Measurements from ENCODE around the gene ARF1.

ARF1 gene

DNA sequence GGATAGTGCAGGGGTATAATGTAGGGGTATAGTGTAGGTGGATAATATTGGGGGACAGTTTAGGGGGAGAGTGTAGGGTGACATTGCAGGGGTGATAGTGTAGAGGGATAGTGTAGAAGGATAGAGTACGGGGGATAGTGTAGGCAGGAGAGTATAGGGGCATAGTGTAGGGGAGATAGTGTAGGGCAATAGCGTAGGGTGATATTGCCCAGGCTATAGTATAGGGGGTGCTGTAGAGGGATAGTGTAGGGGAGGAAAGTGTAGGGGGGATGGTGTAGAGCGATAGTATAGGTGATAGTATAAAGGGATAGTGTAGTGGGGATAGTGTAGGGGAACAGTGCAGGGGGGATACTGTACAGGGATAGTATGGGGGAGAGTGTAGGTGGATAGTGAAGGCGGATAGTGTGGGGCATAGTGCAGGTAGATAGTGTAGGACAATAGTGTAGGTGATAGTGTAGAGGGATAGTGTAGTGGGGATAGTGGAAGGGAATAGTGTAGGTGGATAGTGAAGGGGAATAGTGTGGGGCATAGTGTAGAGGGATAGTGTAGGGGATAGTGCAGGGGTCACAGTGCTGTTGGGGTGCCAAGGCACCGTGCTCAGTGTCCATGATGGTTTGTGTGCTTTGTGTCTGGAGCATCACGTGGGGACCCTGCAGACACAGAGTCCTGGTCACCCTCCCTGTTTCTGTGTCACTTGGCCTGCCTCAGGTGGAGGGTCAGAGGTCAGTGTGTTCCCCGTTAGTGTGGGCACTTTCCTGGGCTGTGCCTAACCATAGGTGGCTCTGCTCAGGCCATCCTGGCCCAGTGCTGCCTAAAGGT is 10.5 kb upstream of the ARF1 start:
- DNase-seq, result no peak

GRCh38 chr1:228072658-228073043 is 9.9 kb upstream of the ARF1 start:
- DNase-seq, result no peak

- no peak for DNase-seq
Measured at GRCh38 chr1:228073061-228073856, 9.2 kb upstream of the ARF1 start.

GRCh38 chr1:228073857-228074545 is 8.5 kb upstream of the ARF1 start:
- DNase-seq, result peak; percentile 32 to 55

- no peak for DNase-seq
Measured at GRCh38 chr1:228074954-228075730, 7.4 kb upstream of the ARF1 start.

DNA sequence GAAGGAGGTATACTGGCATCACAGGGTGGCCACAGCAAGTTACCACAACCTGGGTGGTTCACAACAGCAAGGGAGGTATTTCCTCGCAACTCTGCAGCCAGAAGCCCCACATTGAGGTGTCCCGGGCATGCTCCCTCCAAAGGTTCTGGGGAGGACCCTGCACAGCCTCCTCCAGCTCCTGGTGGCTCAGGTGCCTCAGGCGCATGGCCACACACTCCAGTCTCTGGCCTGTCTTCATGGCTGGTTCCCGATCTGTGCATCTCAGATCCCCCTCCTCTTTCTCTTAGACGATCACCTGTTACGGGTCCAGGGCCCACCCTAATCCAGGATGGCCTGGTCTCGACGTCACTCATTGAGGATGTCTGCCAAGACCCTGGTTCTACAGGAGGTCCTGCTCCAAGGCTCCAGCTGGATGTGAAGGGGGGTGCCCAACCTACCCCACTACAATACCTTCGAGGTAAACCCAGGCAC is 6.7 kb upstream of the ARF1 start:
- DNase-seq, result no peak

DNA sequence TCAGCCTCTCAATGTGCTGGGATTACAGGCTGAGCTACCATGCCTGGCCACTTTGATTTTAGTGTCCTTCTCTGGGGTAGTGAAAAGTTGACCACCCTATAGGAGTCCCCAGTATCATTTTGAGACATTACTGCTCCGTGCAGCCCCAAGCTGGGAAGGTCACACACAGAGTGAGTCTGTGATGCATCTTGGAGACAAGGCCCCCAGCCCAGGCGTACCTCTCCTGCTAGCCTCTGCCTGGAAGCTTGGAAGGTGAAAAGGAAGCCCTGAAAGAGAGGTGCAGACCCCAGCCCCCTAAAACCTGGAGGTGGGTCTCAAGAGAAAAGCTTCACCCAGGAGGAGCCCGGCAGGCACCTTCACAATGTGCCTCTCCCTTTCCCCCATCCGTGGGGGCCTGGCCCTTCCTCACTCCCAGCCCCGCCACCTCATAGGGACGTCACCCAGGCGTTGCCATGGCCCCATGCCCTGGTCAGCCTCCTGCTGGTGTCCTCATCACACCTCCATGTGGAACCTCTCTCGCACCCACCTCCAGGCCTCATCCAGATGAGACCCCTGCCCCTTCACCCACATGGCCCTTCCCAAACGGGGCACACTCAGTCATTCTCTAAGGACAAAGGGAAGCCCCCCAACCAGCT is 5.6 kb upstream of the ARF1 start:
- DNase-seq, result no peak

- no peak for DNase-seq
Measured at GRCh38 chr1:228077565-228078330, 4.8 kb upstream of the ARF1 start.

DNA sequence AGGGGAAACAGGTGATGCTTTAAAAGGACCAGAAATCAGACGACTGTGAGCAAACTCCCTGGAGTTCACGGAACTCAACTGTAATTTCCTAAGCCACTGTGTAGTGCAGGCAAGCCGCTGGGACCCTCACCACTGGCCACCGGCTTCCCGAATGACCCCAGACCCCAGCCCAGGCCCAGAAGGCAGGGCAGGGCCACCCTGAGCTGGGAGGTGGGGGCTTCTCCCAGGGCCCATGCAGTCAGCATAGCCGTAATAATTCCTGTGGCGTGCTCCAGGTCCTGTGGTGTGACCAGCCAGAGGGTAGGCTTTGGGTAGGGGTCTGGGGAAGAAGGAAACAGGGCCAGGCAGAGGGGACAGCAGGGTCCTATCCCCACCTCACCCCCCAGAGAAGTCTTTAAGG is 3.5 kb upstream of the ARF1 start:
- no peak for DNase-seq

DNA sequence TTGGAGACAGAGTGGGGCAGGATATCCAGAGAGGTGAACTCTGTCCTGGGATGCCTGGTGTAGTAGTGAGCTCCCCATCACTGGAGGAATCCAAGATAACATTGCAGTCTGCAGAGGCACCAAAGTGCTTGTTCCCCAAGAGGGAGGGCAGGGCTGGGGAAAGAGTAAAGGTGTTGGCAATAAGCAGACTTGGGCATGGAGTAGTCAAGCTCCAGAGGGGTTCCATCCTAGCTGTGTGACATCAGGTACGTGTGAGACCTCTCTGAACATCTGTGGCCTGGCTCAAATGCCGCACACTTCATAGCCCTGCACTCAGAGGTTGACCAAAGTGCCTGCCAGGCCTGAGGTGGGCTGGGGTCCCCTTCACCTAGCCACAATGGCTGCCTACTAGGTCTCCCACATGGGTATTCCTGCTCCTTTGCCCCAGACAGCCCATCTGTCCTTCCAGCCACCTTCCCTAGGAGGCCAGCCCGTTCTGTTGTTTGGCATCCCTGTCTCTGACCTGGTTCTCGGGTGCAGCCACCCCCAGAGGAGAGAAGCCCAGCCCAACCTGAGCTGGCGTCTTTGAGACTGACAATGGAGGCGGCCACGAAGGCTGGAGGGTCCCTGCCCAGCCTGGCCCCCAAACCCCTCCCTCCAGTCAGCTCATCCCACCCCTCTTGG is 2.8 kb upstream of the ARF1 start:
- DNase-seq, result no peak

DNA sequence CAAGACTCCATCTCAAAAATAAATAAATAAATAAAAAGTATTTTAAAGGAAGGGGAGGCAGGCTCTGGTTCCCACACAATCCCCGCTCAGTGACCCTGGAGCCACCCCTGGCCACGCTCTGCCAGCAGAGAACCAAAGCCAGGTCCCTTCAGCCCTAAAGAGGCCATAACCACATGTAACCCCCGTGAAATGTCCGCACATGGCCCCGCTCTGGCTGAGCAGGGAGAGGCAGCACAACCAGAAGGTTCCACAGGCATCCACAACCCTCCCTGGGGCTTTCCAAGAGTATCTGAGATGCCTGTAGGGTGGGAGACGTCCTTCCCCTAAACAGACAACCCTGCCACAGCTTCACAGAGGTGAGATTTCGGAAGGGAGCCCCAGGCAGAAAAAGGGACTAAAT is 1.4 kb upstream of the ARF1 start:
- no peak for DNase-seq

- DNase-seq, result no peak
Measured at GRCh38 chr1:228081578-228082213, 812 bp upstream of the ARF1 start.

DNA sequence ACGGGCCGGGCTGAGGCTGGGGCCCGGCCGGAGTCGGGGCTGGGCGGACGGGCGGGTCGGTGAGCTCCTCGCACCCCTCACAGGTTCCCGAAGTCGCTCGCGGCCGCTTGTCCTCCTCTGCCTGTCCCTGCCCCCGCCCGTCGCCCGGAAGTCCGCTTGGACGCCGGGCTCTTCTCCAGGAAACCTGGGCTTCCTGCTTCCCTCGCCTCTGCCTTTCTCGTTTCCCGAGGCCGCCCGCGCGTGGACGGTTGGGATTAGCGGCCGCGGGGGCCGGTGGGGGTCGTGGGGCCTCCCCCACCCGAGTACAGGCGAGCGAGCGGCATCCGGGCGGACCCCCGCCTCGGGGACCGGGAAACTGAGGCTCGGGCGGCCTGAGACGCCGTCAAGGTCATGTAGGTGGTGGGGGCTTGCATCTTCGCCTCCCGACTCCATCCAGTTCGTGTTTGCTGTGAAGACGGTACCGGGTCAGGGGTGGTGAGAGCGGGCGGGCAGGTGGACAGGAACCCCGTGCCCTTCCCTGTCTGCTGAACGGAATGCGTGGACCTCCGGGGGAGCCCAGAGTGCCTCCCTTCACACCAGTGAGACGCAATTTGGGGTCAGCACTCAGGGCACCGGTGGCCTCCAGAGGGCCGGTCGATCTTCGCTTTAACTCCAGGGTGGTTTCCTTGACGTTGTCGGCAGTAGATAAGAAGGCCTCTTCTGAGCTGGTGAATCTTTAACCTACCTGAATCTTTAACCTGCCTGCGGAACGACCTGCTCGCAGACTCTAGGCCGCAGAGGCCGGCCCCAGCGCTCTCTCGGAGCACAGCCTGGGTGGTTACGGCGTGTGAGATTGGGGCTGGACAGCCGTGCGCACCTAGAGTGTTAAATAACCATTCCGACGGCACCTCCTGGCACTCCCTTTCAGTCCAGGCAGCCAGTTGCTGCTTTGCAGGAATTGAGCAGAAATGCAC is 686 bp downstream of the ARF1 start:
- no peak for DNase-seq

DNA sequence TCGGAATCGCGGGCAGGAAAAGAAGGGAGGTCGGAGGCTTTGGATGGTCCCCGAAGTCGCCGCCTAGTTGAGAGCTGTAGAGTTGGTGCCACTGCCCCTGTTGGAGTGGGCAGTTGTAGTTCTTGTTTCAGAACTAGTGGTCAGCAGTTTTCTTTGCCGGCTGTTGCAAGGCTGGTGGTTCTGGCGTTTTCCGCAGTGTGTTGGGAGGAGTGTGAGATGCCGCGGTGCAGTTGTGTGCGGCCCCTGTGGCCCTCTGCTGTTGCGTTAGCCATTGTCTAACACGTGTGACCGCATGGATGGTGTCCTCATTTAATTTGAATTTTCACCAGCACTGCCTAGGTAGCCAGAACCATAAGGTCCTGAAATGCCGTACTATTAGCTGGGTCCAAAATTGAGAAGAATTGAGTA is 1.4 kb downstream of the ARF1 start:
- no peak for DNase-seq

- no peak for DNase-seq
Measured at GRCh38 chr1:228084325-228084724, 1.8 kb downstream of the ARF1 start.

GRCh38 chr1:228084797-228085196 is 2.3 kb downstream of the ARF1 start:
- no peak for DNase-seq

GRCh38 chr1:228085287-228085951 is 2.9 kb downstream of the ARF1 start:
- no peak for DNase-seq

DNA sequence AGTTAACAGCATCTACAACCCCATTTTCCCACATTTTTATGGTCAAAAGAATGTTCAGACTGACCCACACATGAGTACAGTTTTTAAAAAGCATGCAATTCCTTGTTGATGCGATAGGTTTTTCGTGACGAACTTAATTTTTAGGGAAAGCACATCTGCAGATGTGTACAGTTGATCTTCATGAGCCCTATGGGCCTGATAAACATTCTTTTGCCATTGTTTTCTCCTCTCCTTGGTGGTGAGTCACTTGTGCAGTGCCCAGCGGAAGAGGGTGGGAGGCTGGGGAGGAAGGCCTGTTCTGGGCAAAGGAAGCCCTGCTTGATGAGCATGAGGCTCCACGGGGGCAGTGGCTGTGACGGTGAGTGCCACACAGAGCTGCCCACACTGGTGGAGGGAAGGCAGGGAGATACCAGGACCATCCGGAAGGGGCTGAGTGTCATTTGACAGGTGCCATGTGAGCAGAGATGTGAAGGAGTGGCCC is 5.3 kb downstream of the ARF1 start:
- no peak for DNase-seq
